Measurements from ENCODE around the gene SPACDR. TPM values are rescaled to one million over a fixed set of nuclear protein-coding genes. Genes with fewer than 3 reads are reported as not detected.

Gene SPACDR
- total RNA-seq, 1 experiment from 2014 or later, result not detected

DNA sequence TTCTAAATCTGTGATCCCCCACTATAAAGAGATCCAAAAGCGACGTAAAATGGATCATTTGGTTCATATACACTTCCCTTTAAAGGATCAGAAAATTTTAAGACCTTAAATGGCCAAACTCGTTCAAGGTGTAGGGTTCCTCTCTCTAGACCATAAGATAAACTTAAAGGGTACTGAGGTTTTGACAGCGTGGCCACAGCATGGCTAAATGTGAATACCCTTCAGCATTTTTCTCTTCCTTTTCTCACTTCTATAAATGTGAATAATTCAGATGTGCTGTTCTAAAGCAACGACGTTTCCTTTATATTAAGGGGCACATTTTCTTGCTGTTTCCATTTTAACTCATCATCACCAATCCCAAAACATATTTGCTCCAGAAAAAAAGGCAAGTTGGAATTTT, 40.7 kb downstream of the SPACDR start:
- Mint-ChIP-seq H3K27ac (no peak overlapping the region), H3K4me3 (no peak overlapping the region), H3K9me3 (peaks cover 4 to 5% of the 10 kb centered on the region in 2 experiments; a peak in 3 of 5 replicates), H3K36me3 (ENCODE audit: insufficient read depth in 1 of 3, low read depth in 3 of 3) (no peaks in the 10 kb centered on the region; a peak in 1 of 7 replicates), H3K27me3 (ENCODE audit: low read depth) (peaks cover 17% of the 10 kb centered on the region), H3K4me1 (no peaks in the 10 kb centered on the region)
- Histone ChIP-seq H2AK5ac (ENCODE audit: insufficient read length, low read length) (no peak overlapping the region), H2BK120ac (ENCODE audit: low read depth, low read length, poor library complexity, severe bottlenecking) (no peak overlapping the region), H2AFZ (ENCODE audit: low read length) (no peak overlapping the region), H4K20me1 (ENCODE audit: control insufficient read depth, insufficient read depth, insufficient read length) (no peaks in the 10 kb centered on the region), H3K79me2 (ENCODE audit: insufficient read depth, low read length) (no peaks in the 10 kb centered on the region), H2BK20ac (ENCODE audit: low read depth, low read length, poor library complexity, severe bottlenecking) (no peak overlapping the region), H4K5ac (ENCODE audit: insufficient read length, low read depth, low read length) (no peak overlapping the region), H3K14ac (ENCODE audit: insufficient read depth, low read length) (no peak overlapping the region), H3K4me2 (ENCODE audit: insufficient read depth, insufficient read length, low read length) (no peak overlapping the region), H3K23me2 (ENCODE audit: insufficient read length, low read depth, low read length, poor library complexity, severe bottlenecking) (no peaks in the 10 kb centered on the region), H4K8ac (replicated peaks; ENCODE audit: insufficient read length, low read depth, low read length) (no peak overlapping the region), H2BK15ac (ENCODE audit: low read depth, low read length) (no peak overlapping the region), H3K79me1 (ENCODE audit: insufficient read depth, low read depth, low read length, poor library complexity, severe bottlenecking) (no peaks in the 10 kb centered on the region), H3K27ac (ENCODE audit: insufficient read length, low read depth, low read length) (no peak overlapping the region), H3K56ac (ENCODE audit: insufficient read length, low read depth, low read length) (no peak overlapping the region), H2BK12ac (ENCODE audit: insufficient read length, low read depth, low read length) (no peak overlapping the region), H3K27me3 (ENCODE audit: insufficient read depth, low read length) (no peaks in the 10 kb centered on the region), H3K4me1 (ENCODE audit: insufficient read depth, low read length) (no peaks in the 10 kb centered on the region), H3K4ac (ENCODE audit: low read depth, low read length) (no peak overlapping the region), H2BK5ac (ENCODE audit: insufficient read length, low read length) (no peak overlapping the region), H3K9me3 (ENCODE audit: control insufficient read depth, low read depth, low read length) (no peaks in the 10 kb centered on the region), H3K23ac (ENCODE audit: insufficient read length, low read depth, low read length) (no peak overlapping the region), H3K9ac (ENCODE audit: extremely low read depth, insufficient read length, low read length) (no peak overlapping the region), H3K18ac (ENCODE audit: insufficient read length, low read depth, low read length) (no peak overlapping the region), H3T11ph (ENCODE audit: low read length) (no peak overlapping the region), H4K91ac (ENCODE audit: insufficient read length, low read depth, low read length) (no peak overlapping the region)
- WGBS (ENCODE audit: extremely low coverage, insufficient read length, low lambda C conversion rate), result no CpG with 5 or more reads among the region's 6 CpGs
- no peak for DNase-seq
- TF ChIP-seq, protein P1, sequence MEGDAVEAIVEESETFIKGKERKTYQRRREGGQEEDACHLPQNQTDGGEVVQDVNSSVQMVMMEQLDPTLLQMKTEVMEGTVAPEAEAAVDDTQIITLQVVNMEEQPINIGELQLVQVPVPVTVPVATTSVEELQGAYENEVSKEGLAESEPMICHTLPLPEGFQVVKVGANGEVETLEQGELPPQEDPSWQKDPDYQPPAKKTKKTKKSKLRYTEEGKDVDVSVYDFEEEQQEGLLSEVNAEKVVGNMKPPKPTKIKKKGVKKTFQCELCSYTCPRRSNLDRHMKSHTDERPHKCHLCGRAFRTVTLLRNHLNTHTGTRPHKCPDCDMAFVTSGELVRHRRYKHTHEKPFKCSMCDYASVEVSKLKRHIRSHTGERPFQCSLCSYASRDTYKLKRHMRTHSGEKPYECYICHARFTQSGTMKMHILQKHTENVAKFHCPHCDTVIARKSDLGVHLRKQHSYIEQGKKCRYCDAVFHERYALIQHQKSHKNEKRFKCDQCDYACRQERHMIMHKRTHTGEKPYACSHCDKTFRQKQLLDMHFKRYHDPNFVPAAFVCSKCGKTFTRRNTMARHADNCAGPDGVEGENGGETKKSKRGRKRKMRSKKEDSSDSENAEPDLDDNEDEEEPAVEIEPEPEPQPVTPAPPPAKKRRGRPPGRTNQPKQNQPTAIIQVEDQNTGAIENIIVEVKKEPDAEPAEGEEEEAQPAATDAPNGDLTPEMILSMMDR (conservative IDR thresholded peaks at IDR 0.05), result no peak

Measured in H9 (cell line).